ENCODE results near the gene BABAM2. TPM values are rescaled to one million over a fixed set of nuclear protein-coding genes. Genes with fewer than 3 reads are reported as not detected.

BABAM2 gene
- total RNA-seq, 1 donor from 2014 or later = 41.0 TPM

DNA sequence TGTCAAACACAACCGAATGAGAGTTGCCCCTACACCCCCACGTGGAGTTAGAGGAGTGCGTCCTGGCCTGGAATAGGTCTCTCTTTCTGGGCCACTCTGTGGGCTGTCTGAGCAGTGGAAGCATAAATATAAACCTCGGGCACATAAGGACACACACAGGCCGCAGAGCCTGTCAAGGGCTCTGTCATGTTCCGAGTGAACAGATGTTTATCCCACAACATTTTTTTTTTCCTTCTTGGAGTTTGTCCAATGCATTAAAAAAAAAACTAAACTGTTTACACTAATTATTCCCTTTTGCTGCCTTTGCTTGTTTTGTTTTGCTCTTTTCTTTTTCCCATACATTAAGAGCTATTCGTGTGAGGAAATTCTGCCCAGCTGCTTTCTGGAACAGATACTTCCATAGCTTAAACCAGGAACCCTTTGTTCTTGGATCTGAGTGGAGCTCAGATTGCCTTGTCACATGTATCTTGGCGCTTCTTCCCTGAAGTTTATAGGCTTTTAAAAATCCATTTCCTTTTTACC, 273.8 kb downstream of the BABAM2 start:
- no peaks in the 10 kb centered on the region for H3K36me3 ChIP-seq

DNA sequence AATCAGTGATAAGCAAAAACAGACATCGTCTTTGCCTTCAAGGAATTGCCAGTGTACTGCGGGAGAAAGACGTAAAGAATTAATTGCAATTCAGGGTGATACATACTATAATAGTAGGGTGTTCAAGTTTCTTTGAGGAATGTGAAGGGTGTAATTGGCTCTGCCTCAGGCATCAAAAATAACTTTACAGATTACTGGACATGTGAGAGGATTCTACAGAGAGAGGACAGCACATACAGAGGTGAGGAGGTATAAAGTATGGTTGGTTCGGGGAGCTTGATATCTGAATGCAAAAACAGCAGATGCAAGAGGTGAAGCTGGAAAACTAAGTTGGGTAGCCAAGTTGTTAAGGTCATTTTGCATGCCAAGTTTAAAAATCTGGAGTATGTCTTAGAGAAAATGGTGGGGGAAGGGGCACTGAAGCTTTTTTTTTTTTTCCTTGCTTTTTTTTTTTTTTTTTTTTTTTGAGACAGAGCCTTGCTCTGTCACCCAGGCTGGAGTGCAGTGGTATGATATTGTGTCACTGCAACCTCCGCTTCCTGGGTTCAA, 274.6 kb downstream of the BABAM2 start:
- intact Hi-C loops (cut with DNase I) = loop anchor here (5.0 kb wide), 1 partner anchor 232 kb away; no protein-coding TSS in a partner anchor
- no peak for TF ChIP-seq POLR2AphosphoS5 (IDR thresholded peaks at IDR 0.05; ENCODE audit: insufficient read depth in 1 of 2, low read depth in 1 of 2)
- no peak for TF ChIP-seq POLR2A (IDR thresholded peaks at IDR 0.05)
- peaks cover 55% of the 10 kb centered on the region for H3K4me1 ChIP-seq
- H3K9me3 ChIP-seq = no peaks in the 10 kb centered on the region
- DNase-seq (ENCODE audit: extremely low spot score in 2 of 2) = no peak
- no peak overlapping the region for H3K4me3 ChIP-seq
- peak overlapping the region; percentile 88 for H3K27ac ChIP-seq
- H3K27me3 ChIP-seq = no peaks in the 10 kb centered on the region
- H3K36me3 ChIP-seq = no peaks in the 10 kb centered on the region

More for the DNA sequence above, 273.8 kb downstream of the BABAM2 start:
- TF ChIP-seq POLR2A (IDR thresholded peaks at IDR 0.05) (no peak), POLR2AphosphoS5 (IDR thresholded peaks at IDR 0.05; ENCODE audit: insufficient read depth in 1 of 2, low read depth in 1 of 2) (peak in 1 of 2 donors; percentile 93)
- H3K27ac ChIP-seq = peak overlapping the region; percentile 88
- no peaks in the 10 kb centered on the region for H3K9me3 ChIP-seq
- H3K4me1 ChIP-seq = peaks cover 55% of the 10 kb centered on the region
- H3K4me3 ChIP-seq = no peak overlapping the region
- intact Hi-C loops (cut with DNase I) = no loop called here
- H3K27me3 ChIP-seq = no peaks in the 10 kb centered on the region
- DNase-seq (ENCODE audit: extremely low spot score in 2 of 2) = no peak

DNA sequence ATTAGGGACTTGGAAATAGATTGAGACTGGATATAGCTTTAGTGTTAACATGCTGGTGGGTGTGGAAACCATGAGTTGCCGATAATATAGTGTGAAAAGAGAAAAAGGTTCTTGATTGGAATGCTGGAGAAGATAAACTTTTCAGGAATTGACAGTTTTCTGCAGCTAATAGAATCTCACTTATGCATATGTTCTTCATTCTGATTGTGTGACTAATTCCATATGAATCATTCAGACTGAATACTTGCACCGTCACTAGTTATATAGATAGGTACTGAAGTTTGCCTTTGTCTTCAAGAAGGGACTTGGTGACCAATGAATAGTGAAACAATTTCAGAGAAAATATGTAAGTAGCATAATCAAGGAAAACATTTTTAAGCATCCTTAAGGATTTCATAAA, 276.4 kb downstream of the BABAM2 start:
- intact Hi-C loops (cut with DNase I) = loop anchor here (5.0 kb wide), 1 partner anchor 230 kb away; no protein-coding TSS in a partner anchor

DNA sequence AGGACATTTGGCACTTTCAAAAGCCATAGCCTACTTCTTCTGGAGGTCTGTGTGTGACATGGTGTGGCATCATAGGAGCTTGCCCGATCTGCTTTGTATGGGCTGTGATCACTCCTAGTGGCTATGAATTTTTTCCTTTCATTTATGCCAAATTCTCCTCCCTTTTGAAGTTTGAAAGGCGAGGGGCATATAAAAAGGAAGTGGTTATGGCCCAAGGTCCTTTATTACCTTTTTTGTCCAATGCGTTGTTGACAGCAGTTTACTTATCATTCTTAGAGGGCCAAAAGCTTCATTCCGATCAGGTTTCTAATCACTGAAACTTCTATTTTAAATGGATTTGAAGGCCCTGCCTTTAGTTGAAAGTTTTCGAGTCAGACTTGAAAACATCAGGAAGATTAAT, 277.8 kb downstream of the BABAM2 start:
- H3K27ac ChIP-seq = no peak overlapping the region
- peaks cover 25% of the 10 kb centered on the region for H3K4me1 ChIP-seq
- H3K36me3 ChIP-seq = no peaks in the 10 kb centered on the region
- no peak for DNase-seq (ENCODE audit: extremely low spot score in 2 of 2)
- no peaks in the 10 kb centered on the region for H3K9me3 ChIP-seq
- no peaks in the 10 kb centered on the region for H3K27me3 ChIP-seq
- TF ChIP-seq, protein P1, sequence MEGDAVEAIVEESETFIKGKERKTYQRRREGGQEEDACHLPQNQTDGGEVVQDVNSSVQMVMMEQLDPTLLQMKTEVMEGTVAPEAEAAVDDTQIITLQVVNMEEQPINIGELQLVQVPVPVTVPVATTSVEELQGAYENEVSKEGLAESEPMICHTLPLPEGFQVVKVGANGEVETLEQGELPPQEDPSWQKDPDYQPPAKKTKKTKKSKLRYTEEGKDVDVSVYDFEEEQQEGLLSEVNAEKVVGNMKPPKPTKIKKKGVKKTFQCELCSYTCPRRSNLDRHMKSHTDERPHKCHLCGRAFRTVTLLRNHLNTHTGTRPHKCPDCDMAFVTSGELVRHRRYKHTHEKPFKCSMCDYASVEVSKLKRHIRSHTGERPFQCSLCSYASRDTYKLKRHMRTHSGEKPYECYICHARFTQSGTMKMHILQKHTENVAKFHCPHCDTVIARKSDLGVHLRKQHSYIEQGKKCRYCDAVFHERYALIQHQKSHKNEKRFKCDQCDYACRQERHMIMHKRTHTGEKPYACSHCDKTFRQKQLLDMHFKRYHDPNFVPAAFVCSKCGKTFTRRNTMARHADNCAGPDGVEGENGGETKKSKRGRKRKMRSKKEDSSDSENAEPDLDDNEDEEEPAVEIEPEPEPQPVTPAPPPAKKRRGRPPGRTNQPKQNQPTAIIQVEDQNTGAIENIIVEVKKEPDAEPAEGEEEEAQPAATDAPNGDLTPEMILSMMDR (IDR thresholded peaks at IDR 0.05) = no peak
- no peak for TF ChIP-seq POLR2A (IDR thresholded peaks at IDR 0.05)
- TF ChIP-seq POLR2AphosphoS5 (IDR thresholded peaks at IDR 0.05; ENCODE audit: insufficient read depth in 1 of 2, low read depth in 1 of 2) = no peak
- intact Hi-C loops (cut with DNase I) = loop anchor here (5.0 kb wide), 1 partner anchor 229 kb away; no protein-coding TSS in a partner anchor
- no peak overlapping the region for H3K4me3 ChIP-seq

More for the DNA sequence above, 276.4 kb downstream of the BABAM2 start:
- H3K9me3 ChIP-seq = no peaks in the 10 kb centered on the region
- H3K36me3 ChIP-seq = no peaks in the 10 kb centered on the region
- no peak for TF ChIP-seq POLR2A (IDR thresholded peaks at IDR 0.05)
- TF ChIP-seq, protein P1 (IDR thresholded peaks at IDR 0.05) = no peak
- TF ChIP-seq POLR2AphosphoS5 (IDR thresholded peaks at IDR 0.05; ENCODE audit: insufficient read depth in 1 of 2, low read depth in 1 of 2) = no peak
- H3K27ac ChIP-seq = no peak overlapping the region
- H3K27me3 ChIP-seq = no peaks in the 10 kb centered on the region
- H3K4me3 ChIP-seq = no peak overlapping the region
- H3K4me1 ChIP-seq = peaks cover 39% of the 10 kb centered on the region
- no peak for DNase-seq (ENCODE audit: extremely low spot score in 2 of 2)

DNA sequence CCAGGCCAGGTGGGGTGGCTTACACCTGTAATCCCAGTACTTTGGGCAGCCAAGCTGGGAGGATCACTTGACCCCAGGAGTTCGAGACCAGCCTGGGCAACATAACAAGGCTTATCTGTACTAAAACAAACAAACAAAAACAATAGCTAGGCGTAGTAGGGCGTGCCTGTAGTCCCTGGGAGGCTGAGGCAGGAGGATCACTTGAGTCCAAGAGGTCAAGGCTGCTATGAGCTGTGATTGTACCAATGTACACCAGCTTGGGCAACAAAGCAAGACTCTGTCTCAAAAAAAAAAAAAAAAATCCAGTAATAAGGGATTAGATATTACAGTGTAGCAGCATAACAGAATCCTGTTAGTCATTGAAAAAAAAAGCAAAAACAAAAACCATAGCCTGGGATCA, 279.0 kb downstream of the BABAM2 start:
- H3K27ac ChIP-seq = no peak overlapping the region
- H3K9me3 ChIP-seq = no peaks in the 10 kb centered on the region
- intact Hi-C loops (cut with DNase I) = loop anchor here (5.0 kb wide), 1 partner anchor 228 kb away; no protein-coding TSS in a partner anchor
- TF ChIP-seq, protein P1 (IDR thresholded peaks at IDR 0.05) = no peak
- TF ChIP-seq POLR2A (IDR thresholded peaks at IDR 0.05) (no peak), POLR2AphosphoS5 (IDR thresholded peaks at IDR 0.05; ENCODE audit: insufficient read depth in 1 of 2, low read depth in 1 of 2) (no peak)
- DNase-seq (ENCODE audit: extremely low spot score in 2 of 2) = no peak
- no peaks in the 10 kb centered on the region for H3K27me3 ChIP-seq
- no peak overlapping the region for H3K4me3 ChIP-seq
- H3K36me3 ChIP-seq = no peaks in the 10 kb centered on the region
- peaks cover 14% of the 10 kb centered on the region for H3K4me1 ChIP-seq

Data from vagina (tissue), 2 donors.